GM10248 (cell line): ENCODE results near the gene MED13L.

Source experiments
- CTCF ChIA-PET: fragments of 300-600 bp; sonication (Branson Sonifier 250); formaldehyde crosslinking; extraction: SDS; loops from one replicate; lab custom pipeline; 2021; ENCODE audit warnings: antibody characterized with exemption; lab: Yijun Ruan, JAX
- POLR2A ChIA-PET: fragments of 350-650 bp; sonication (Branson Sonifier 250); formaldehyde crosslinking; extraction: SDS; loops from one replicate; lab custom pipeline; 2020; ENCODE audit warnings: antibody characterized with exemption; lab: Yijun Ruan, JAX
- DNase-seq: peaks from one replicate; pipeline ENCODE4 v3.0.0; 2012; ENCODE audit errors: extremely low spot score
- CTCF ChIP-seq: IDR thresholded peaks from 2 replicates; pipeline ENCODE4 v1.5.1; 2012; ENCODE audit warnings: mild to moderate bottlenecking, low read depth; ENCODE audit errors: extremely low read depth, missing control alignments, control extremely low read depth

MED13L gene

GRCh38 chr12:116265351-116266147, 11.9 kb downstream of the MED13L start:
- CTCF ChIA-PET, result interaction anchor here (1.4 to 1.6 kb wide), 2 partner anchors 17 to 29 kb away, joined by 4 to 7 read pairs; no protein-coding TSS in a partner anchor

GRCh38 chr12:116264525-116265070, 12.9 kb downstream of the MED13L start:
- DNase-seq, result no peak
- ChIA-PET POLR2A (no interaction called here), CTCF (interaction anchor here (1.3 to 1.9 kb wide), 5 partner anchors 11 to 266 kb away, joined by 3 to 7 read pairs (median 5); no protein-coding TSS in a partner anchor)
- no peak for TF ChIP-seq CTCF

More at GRCh38 chr12:116265351-116266147, 11.9 kb downstream of the MED13L start:
- POLR2A ChIA-PET, result no interaction called here
- no peak for DNase-seq
- TF ChIP-seq CTCF, result no peak

GRCh38 chr12:116263844-116264243, 13.6 kb downstream of the MED13L start:
- TF ChIP-seq CTCF, result no peak
- DNase-seq, result no peak
- CTCF ChIA-PET, result interaction anchor here (1.3 to 1.9 kb wide), 5 partner anchors 10 to 265 kb away, joined by 3 to 7 read pairs (median 5); no protein-coding TSS in a partner anchor
- POLR2A ChIA-PET, result no interaction called here

- ChIA-PET CTCF (interaction anchor here (1.4 to 1.9 kb wide), 3 partner anchors 10 to 265 kb away, joined by 3 to 5 read pairs (median 4); no protein-coding TSS in a partner anchor), POLR2A (no interaction called here)
- DNase-seq, result no peak
- TF ChIP-seq CTCF, result no peak
These were observed 14.1 kb downstream of the MED13L start for GRCh38 chr12:116263431-116263830.

GRCh38 chr12:116262741-116263140, 14.8 kb downstream of the MED13L start:
- ChIA-PET CTCF (interaction anchor here (1.1 to 1.9 kb wide), 6 partner anchors 9 to 264 kb away, joined by 3 to 5 read pairs (median 4); no protein-coding TSS in a partner anchor), POLR2A (no interaction called here)
- DNase-seq, result no peak
- no peak for TF ChIP-seq CTCF

GRCh38 chr12:116261525-116262100, 15.9 kb downstream of the MED13L start:
- no peak for DNase-seq
- CTCF ChIA-PET, result interaction anchor here (1.4 kb wide), 2 partner anchors 10 to 15 kb away, joined by 3 to 5 read pairs; no protein-coding TSS in a partner anchor
- POLR2A ChIA-PET, result no interaction called here
- TF ChIP-seq CTCF, result no peak
